HEK293 (cell line): ENCODE measurements around the gene PLCB3.

Experiments used
- GFI1B ChIP-seq: fragments of 450-650 bp; formaldehyde crosslinking; IDR thresholded peaks from 2 replicates; pipeline ENCODE4 v1.5.1; 2016; ENCODE audit warnings: missing biosample characterization, missing genetic modification characterization
- KLF1 ChIP-seq: fragments of 450-650 bp; formaldehyde crosslinking; IDR thresholded peaks from 2 replicates; pipeline ENCODE4 v1.5.1; 2016; ENCODE audit warnings: missing biosample characterization, missing genetic modification characterization
- KLF7 ChIP-seq: fragments of 450-650 bp; formaldehyde crosslinking; IDR thresholded peaks from 2 replicates; pipeline ENCODE4 v1.5.1; 2016; ENCODE audit warnings: missing biosample characterization, missing genetic modification characterization, borderline replicate concordance
- KLF8 ChIP-seq: fragments of 450-650 bp; formaldehyde crosslinking; IDR thresholded peaks from 2 replicates; pipeline ENCODE4 v1.5.1; 2016; ENCODE audit warnings: missing biosample characterization, missing genetic modification characterization
- MYNN ChIP-seq: fragments of 450-650 bp; formaldehyde crosslinking; IDR thresholded peaks from 2 replicates; pipeline ENCODE4 v1.5.1; 2016; ENCODE audit warnings: missing biosample characterization, missing genetic modification characterization, borderline replicate concordance
- OVOL3 ChIP-seq: fragments of 450-650 bp; formaldehyde crosslinking; IDR thresholded peaks from 2 replicates; pipeline ENCODE4 v1.5.1; 2016; ENCODE audit warnings: missing biosample characterization, missing genetic modification characterization
- REPIN1 ChIP-seq: fragments of 450-650 bp; formaldehyde crosslinking; IDR thresholded peaks from 2 replicates; pipeline ENCODE4 v1.5.1; 2017; ENCODE audit warnings: missing biosample characterization, missing genetic modification characterization, low read depth
- SP7 ChIP-seq: fragments of 450-650 bp; formaldehyde crosslinking; IDR thresholded peaks from 2 replicates; pipeline ENCODE4 v1.5.1; 2016; ENCODE audit warnings: missing biosample characterization, missing genetic modification characterization
- YY1 ChIP-seq: fragments of 450-650 bp; formaldehyde crosslinking; IDR thresholded peaks from 2 replicates; pipeline ENCODE4 v1.5.1; 2018; ENCODE audit warnings: missing biosample characterization, missing genetic modification characterization
- ZBTB17 ChIP-seq: fragments of 450-650 bp; formaldehyde crosslinking; IDR thresholded peaks from 2 replicates; pipeline ENCODE4 v1.5.1; 2016; ENCODE audit warnings: missing biosample characterization, missing genetic modification characterization
- ZBTB8A ChIP-seq: fragments of 450-650 bp; formaldehyde crosslinking; IDR thresholded peaks from 2 replicates; pipeline ENCODE4 v1.5.1; 2016; ENCODE audit warnings: missing biosample characterization, missing genetic modification characterization
- ZFP3 ChIP-seq: fragments of 450-650 bp; formaldehyde crosslinking; IDR thresholded peaks from 2 replicates; pipeline ENCODE4 v1.5.1; 2016; ENCODE audit warnings: low read depth, missing biosample characterization, missing genetic modification characterization
- ZFP69B ChIP-seq: fragments of 450-650 bp; formaldehyde crosslinking; IDR thresholded peaks from 2 replicates; pipeline ENCODE4 v1.5.1; 2016; ENCODE audit warnings: missing biosample characterization, missing genetic modification characterization
- ZNF112 ChIP-seq: fragments of 450-650 bp; formaldehyde crosslinking; IDR thresholded peaks from 2 replicates; pipeline ENCODE4 v1.5.0; 2017; ENCODE audit warnings: missing biosample characterization, missing genetic modification characterization
- ZNF19 ChIP-seq: fragments of 450-650 bp; formaldehyde crosslinking; IDR thresholded peaks from 2 replicates; pipeline ENCODE4; 2016; ENCODE audit warnings: missing biosample characterization, missing genetic modification characterization, low read depth
- ZNF221 ChIP-seq: fragments of 450-650 bp; formaldehyde crosslinking; IDR thresholded peaks from 2 replicates; pipeline ENCODE4 v1.5.1; 2017; ENCODE audit warnings: missing biosample characterization, missing genetic modification characterization, borderline replicate concordance
- ZNF239 ChIP-seq: fragments of 450-650 bp; formaldehyde crosslinking; IDR thresholded peaks from 2 replicates; pipeline ENCODE4 v1.5.1; 2016; ENCODE audit warnings: missing biosample characterization, missing genetic modification characterization
- ZNF24 ChIP-seq: fragments of 450-650 bp; formaldehyde crosslinking; IDR thresholded peaks from 2 replicates; pipeline ENCODE4 v1.5.1; 2016; ENCODE audit warnings: missing biosample characterization, missing genetic modification characterization
- ZNF274 ChIP-seq, 2 experiments: fragments of 200-500 bp in 1 of 2; fragments of 450-650 bp in 1 of 2; sonication (Bioruptor generic) in 1 of 2; formaldehyde crosslinking in 1 of 2; IDR thresholded peaks; 2 replicates each; pipeline versions ENCODE4 v1.5.1 to v1.6.1; 2014 to 2016; ENCODE audit warnings: borderline replicate concordance in 1 of 2, inconsistent platforms in 1 of 2, low read length in 1 of 2, missing biosample characterization in 1 of 2, missing genetic modification characterization in 1 of 2
- ZNF311 ChIP-seq: fragments of 450-650 bp; formaldehyde crosslinking; IDR thresholded peaks from 2 replicates; pipeline ENCODE4 v1.5.1; 2017; ENCODE audit warnings: missing biosample characterization, missing genetic modification characterization, borderline replicate concordance
- ZNF354C ChIP-seq: fragments of 450-650 bp; formaldehyde crosslinking; IDR thresholded peaks from 2 replicates; pipeline ENCODE4 v1.5.1; 2016; ENCODE audit warnings: missing biosample characterization, missing genetic modification characterization, low read depth, borderline replicate concordance
- ZNF362 ChIP-seq: fragments of 450-650 bp; formaldehyde crosslinking; IDR thresholded peaks from 2 replicates; pipeline ENCODE4 v1.5.1; 2016; ENCODE audit warnings: missing biosample characterization, missing genetic modification characterization
- ZNF416 ChIP-seq: fragments of 450-650 bp; formaldehyde crosslinking; IDR thresholded peaks from 2 replicates; pipeline ENCODE4 v1.5.1; 2016; ENCODE audit warnings: missing biosample characterization, missing genetic modification characterization
- ZNF426 ChIP-seq: fragments of 450-650 bp; formaldehyde crosslinking; IDR thresholded peaks from 2 replicates; pipeline ENCODE4 v1.5.1; 2017; ENCODE audit warnings: missing biosample characterization, missing genetic modification characterization, mild to moderate bottlenecking, inconsistent platforms, moderate library complexity
- ZNF433 ChIP-seq: fragments of 450-650 bp; formaldehyde crosslinking; IDR thresholded peaks from 2 replicates; pipeline ENCODE4 v1.5.1; 2016; ENCODE audit warnings: missing biosample characterization, missing genetic modification characterization, low read depth
- ZNF544 ChIP-seq: fragments of 450-650 bp; formaldehyde crosslinking; IDR thresholded peaks from 2 replicates; pipeline ENCODE4 v1.5.0; 2017; ENCODE audit warnings: missing biosample characterization, missing genetic modification characterization
- ZNF558 ChIP-seq: fragments of 450-650 bp; formaldehyde crosslinking; IDR thresholded peaks from 2 replicates; pipeline ENCODE4 v1.5.1; 2016; ENCODE audit warnings: missing biosample characterization, missing genetic modification characterization
- ZNF596 ChIP-seq: fragments of 450-650 bp; IDR thresholded peaks from 2 replicates; pipeline ENCODE4 v1.5.0; 2018; ENCODE audit warnings: missing biosample characterization, mild to moderate bottlenecking, missing genetic modification characterization, moderate library complexity
- ZNF600 ChIP-seq: fragments of 450-650 bp; formaldehyde crosslinking; IDR thresholded peaks from 2 replicates; pipeline ENCODE4 v1.5.1; 2016; ENCODE audit warnings: missing biosample characterization, missing genetic modification characterization
- ZNF621 ChIP-seq: fragments of 450-650 bp; formaldehyde crosslinking; IDR thresholded peaks from 2 replicates; pipeline ENCODE4 v1.5.1; 2017; ENCODE audit warnings: missing biosample characterization, missing genetic modification characterization
- ZNF623 ChIP-seq: fragments of 450-650 bp; formaldehyde crosslinking; IDR thresholded peaks from 2 replicates; pipeline ENCODE4 v1.5.1; 2016; ENCODE audit warnings: missing biosample characterization, missing genetic modification characterization
- ZNF624 ChIP-seq: fragments of 450-650 bp; formaldehyde crosslinking; IDR thresholded peaks from 2 replicates; pipeline ENCODE4 v1.5.1; 2017; ENCODE audit warnings: missing biosample characterization, missing genetic modification characterization
- ZNF645 ChIP-seq: fragments of 450-650 bp; formaldehyde crosslinking; IDR thresholded peaks from 2 replicates; pipeline ENCODE4; 2016; ENCODE audit warnings: missing biosample characterization, missing genetic modification characterization
- ZNF654 ChIP-seq: fragments of 450-650 bp; formaldehyde crosslinking; IDR thresholded peaks from 2 replicates; pipeline ENCODE4 v1.5.1; 2016; ENCODE audit warnings: low read depth, missing biosample characterization, missing genetic modification characterization
- ZNF664 ChIP-seq: fragments of 450-650 bp; formaldehyde crosslinking; IDR thresholded peaks from 2 replicates; pipeline ENCODE4 v1.5.1; 2016; ENCODE audit warnings: missing biosample characterization, missing genetic modification characterization
- ZNF677 ChIP-seq: fragments of 450-650 bp; IDR thresholded peaks from 2 replicates; pipeline ENCODE4 v1.5.0; 2018; ENCODE audit warnings: missing biosample characterization, mild to moderate bottlenecking, missing genetic modification characterization, moderate library complexity
- ZNF707 ChIP-seq: fragments of 450-650 bp; formaldehyde crosslinking; IDR thresholded peaks from 2 replicates; pipeline ENCODE4 v1.5.1; 2016; ENCODE audit warnings: missing biosample characterization, missing genetic modification characterization
- ZNF837 ChIP-seq: fragments of 450-650 bp; formaldehyde crosslinking; IDR thresholded peaks from 2 replicates; pipeline ENCODE4 v1.5.1; 2016; ENCODE audit warnings: missing biosample characterization, missing genetic modification characterization
- TF ChIP-seq, protein P1 (sequence below): fragments of 450-650 bp; formaldehyde crosslinking; IDR thresholded peaks from 2 replicates; pipeline ENCODE4 v1.5.1; 2017; ENCODE audit warnings: missing biosample characterization, missing genetic modification characterization

The PLCB3 gene

DNA sequence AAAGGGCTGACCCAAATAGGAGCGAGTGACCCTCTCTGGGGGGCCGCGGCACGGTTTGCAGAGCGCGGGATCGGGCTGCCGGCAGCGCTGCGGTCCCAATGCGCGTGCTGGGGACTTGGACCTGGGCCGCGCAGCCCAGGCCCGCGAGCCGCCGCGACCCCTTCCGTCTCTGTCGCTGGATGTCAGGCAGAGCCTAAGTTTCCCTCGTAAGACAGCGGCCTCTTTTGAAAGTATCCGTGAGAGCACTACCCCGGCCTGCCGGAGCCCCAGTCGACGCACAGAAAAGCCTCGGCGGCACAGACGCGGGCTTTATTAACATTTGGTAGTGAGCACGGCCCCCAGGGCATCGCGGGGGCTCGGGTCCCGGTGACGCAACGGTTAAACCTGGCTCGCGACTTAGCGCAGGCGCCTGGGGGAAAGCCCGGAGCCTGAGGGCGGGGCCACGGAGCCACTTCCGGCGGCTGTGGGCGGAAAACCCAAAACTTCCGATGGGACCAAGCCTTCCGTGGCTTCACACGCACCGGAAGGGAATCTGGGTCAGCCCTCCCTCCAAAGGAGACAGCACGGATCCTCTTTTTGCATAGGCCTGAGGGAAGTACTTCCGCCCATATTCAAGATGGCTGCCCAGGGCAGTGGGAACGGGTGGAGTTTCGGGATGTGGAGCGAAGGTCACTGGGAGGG is 18.4 kb downstream of the PLCB3 start (continued):
- TF ChIP-seq ZNF19 (tag by site-specific recombination) (no peak), SP7 (tag by site-specific recombination) (peak; percentile 34; the same call in 1 of the 2 replicates), KLF7 (tag by site-specific recombination) (peak; percentile 55), ZNF645 (tag by site-specific recombination) (no peak), ZNF416 (no peak), ZFP3 (tag by site-specific recombination) (no peak), YY1 (tag by site-specific recombination) (peak; percentile 97), ZNF707 (tag by site-specific recombination) (no peak), ZBTB17 (tag by site-specific recombination) (no peak), ZFP69B (tag by site-specific recombination) (no peak), ZNF596 (tag by site-specific recombination) (no peak), ZBTB8A (tag by site-specific recombination) (peak; percentile 51; the same call in 1 of the 2 replicates), ZNF426 (tag by site-specific recombination) (no peak), ZNF354C (tag by site-specific recombination) (no peak), ZNF433 (tag by site-specific recombination) (no peak), ZNF221 (no peak), ZNF544 (tag by site-specific recombination) (no peak), ZNF362 (tag by site-specific recombination) (0 out of 2 replicates have a peak, but pooled peaks have one; percentile 62), ZNF24 (no peak; the same call in 1 of the 2 replicates), ZNF558 (no peak), ZNF623 (tag by site-specific recombination) (no peak), ZNF311 (tag by site-specific recombination) (no peak), ZNF621 (tag by site-specific recombination) (no peak), ZNF600 (no peak), ZNF677 (tag by site-specific recombination) (no peak), OVOL3 (tag by site-specific recombination) (no peak), ZNF654 (no peak), ZNF837 (tag by site-specific recombination) (no peak), MYNN (no peak), ZNF239 (no peak), KLF8 (tag by site-specific recombination) (peak; percentile 96), GFI1B (tag by site-specific recombination) (no peak), ZNF112 (tag by site-specific recombination) (no peak), ZNF274 (IDR thresholded peaks at IDR 0.05; ENCODE audit: low read length) (no peak), ZNF274 (tag by site-specific recombination; IDR thresholded peaks at IDR 0.05; ENCODE audit: borderline replicate concordance) (no peak), KLF1 (no peak), REPIN1 (tag by site-specific recombination) (no peak), ZNF624 (tag by site-specific recombination) (no peak), ZNF664 (tag by site-specific recombination) (no peak)
- TF ChIP-seq, protein P1, sequence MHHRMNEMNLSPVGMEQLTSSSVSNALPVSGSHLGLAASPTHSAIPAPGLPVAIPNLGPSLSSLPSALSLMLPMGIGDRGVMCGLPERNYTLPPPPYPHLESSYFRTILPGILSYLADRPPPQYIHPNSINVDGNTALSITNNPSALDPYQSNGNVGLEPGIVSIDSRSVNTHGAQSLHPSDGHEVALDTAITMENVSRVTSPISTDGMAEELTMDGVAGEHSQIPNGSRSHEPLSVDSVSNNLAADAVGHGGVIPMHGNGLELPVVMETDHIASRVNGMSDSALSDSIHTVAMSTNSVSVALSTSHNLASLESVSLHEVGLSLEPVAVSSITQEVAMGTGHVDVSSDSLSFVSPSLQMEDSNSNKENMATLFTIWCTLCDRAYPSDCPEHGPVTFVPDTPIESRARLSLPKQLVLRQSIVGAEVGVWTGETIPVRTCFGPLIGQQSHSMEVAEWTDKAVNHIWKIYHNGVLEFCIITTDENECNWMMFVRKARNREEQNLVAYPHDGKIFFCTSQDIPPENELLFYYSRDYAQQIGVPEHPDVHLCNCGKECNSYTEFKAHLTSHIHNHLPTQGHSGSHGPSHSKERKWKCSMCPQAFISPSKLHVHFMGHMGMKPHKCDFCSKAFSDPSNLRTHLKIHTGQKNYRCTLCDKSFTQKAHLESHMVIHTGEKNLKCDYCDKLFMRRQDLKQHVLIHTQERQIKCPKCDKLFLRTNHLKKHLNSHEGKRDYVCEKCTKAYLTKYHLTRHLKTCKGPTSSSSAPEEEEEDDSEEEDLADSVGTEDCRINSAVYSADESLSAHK (tag by site-specific recombination), result no peak
